HG03135 (cell line): Measurements from ENCODE around the gene SCUBE1.
"Not testable (repeated sequence)": the region's sequence is repeated elsewhere in the genome, so short reads cannot be mapped to it uniquely, and the experiment has no call there.

Experiments
- ATAC-seq: cut with Tn5 transposase; IDR thresholded peaks from one replicate; pipeline ENCODE4 v1.9.1; 2021; ENCODE audit warnings: mild to moderate bottlenecking, moderate library complexity; ENCODE audit not compliant: unreplicated experiment

SCUBE1 gene

DNA sequence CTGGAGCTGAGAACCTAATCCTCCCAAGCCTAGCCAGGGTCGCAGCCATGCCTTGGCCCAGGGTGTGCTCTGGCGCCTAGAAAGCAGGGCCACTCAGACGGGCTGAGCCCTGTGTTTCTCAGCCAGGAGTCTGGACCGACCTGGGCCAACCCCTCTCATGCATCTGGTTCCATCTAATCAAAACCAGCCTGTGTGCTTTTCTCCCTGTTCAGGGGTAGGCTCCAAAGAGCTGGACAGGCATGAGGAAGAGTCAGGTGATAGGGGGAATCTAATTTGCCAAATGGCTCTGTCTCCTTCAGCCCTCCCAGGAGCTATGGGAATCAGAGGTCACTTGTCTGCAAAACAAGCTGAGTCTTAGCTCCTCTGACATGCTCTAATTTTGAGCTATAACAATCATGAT, 55.7 kb downstream of the SCUBE1 start:
- no peak for ATAC-seq

DNA sequence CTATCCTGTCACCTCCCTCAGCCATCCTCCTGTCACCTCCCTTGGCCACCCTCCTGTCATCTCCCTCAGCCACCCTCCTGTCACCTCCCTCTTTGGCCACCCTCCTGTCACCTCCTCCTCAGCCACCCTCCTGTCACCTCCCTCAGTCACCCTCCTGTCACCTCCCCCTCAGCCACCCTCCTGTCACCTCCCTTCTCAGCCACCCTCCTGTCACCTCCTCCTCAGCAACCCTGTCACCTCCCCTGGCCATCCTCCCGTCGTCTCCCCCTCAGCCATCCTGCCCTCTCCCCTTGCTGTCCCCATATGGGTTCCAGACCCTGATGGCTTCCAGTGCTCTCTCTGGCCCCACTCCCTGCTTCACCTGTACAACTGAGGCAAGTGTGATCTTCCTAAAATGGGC, 61.8 kb downstream of the SCUBE1 start:
- ATAC-seq = no peak

DNA sequence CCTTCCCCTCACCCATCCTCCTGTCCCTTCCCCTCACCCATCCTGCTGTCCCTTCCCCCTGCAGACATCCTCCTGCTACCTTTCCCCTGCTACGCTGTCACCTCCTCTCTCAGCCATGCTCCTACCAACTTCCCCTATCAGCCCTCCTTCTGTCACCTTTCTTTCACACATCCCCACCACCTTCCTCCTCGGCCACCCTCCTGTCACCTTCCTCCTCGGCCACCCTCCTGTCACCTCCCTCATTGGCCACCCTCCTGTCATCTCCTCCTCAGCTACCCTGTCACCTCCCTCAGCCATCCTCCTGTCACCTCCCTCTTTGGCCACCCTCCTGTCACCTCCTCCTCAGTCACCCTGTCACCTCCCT, 62.7 kb downstream of the SCUBE1 start:
- ATAC-seq = not testable (repeated sequence)

DNA sequence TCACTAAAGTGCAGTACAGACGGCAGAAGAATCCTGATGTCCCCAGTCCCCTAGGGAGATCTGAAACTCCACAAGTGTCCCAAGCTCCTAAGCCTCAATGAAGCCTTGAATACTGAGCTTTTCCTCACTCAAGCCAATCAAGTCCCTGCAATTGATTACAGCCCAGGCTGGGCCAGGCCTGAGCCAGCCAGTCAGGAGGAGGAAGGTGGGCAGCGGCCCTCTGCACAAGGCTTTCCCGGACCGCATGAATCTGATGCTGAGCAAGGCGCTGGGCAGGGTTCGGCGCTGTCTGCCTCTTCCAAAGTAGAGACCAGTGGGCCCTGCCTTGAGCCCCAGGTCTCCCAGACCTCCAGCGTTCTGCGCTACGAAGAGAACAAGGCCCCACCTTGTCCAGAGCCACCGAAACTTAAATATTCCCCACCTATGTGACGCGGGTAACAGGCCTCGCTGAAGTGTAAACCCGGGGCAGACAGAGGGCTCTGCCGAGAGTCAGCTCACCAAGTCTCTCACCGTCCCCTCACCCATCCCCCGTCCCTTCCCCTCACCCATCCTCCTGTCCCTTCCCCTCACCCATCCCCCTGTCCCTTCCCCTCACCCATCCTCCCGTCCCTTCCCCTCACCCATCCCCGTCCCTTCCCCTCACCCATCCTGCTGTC, 63.2 kb downstream of the SCUBE1 start:
- ATAC-seq = no peak

DNA sequence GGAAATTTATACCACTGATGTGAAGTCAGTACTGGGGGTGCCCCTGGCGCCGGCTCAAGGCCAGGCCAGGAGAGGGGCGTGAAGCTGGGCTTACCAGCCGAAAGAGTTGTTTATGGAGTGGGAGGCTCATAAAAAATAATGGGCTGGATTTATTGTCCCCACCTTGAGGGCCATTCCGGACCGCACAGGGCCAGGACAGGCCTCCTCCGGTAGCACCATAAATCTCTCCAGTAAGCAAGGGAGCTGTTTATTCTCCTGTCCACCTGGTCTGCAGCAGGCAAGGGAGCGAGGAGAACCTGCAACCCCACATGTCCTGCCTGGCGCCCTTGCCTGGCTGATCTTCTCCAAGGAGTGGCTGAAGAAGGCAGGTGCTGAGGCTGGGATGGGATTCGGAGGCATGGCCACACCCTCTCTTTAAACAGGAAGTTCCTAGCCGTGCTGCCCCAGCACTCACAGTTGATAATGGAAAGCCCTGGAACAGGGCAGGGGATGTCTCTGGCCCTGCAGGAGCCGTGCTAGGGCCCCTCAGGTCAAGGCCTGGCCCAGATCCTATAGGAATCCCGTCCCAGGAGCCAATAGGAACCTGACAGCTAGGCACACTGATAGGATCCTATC, 65.1 kb downstream of the SCUBE1 start:
- ATAC-seq = no peak

DNA sequence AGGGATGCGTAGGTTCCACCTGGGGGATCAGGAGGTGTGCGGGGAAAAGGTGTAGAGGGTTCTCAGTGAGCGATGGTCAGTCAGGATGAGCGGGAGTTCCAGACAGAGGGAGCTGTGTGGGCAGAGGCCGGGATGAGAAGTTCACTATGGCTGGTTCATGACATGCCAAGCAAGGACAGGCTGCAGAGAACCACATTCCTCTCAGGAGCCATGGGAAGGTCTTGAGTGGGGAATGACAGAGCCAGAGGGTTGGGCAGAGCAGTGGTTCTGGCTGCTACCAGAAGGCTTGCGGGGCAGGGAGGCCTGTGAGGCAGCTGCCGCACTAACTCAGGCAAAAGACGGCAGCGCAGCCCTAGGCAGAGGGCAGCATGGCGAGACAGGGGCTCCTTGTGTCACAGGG, 66.1 kb downstream of the SCUBE1 start:
- ATAC-seq = no peak

DNA sequence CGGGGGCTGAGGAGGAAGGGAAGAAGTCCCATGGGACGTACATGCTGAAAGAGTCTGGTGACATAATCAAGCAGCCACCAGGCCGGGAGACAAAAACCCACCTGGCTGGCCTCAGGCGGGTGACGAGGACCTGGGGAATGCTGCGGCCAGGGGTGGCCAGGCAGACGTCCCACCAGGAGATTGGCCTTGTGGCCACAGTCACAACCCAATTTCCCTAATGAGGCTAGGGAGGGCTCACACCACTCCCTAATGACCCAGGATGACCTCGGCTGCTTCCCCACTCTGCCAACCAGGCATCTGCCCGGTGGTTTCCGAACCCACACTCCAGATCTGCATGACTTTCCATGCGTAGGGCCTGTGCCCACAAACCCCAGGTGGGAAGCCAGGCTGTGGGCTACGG, 66.9 kb downstream of the SCUBE1 start:
- no peak for ATAC-seq

DNA sequence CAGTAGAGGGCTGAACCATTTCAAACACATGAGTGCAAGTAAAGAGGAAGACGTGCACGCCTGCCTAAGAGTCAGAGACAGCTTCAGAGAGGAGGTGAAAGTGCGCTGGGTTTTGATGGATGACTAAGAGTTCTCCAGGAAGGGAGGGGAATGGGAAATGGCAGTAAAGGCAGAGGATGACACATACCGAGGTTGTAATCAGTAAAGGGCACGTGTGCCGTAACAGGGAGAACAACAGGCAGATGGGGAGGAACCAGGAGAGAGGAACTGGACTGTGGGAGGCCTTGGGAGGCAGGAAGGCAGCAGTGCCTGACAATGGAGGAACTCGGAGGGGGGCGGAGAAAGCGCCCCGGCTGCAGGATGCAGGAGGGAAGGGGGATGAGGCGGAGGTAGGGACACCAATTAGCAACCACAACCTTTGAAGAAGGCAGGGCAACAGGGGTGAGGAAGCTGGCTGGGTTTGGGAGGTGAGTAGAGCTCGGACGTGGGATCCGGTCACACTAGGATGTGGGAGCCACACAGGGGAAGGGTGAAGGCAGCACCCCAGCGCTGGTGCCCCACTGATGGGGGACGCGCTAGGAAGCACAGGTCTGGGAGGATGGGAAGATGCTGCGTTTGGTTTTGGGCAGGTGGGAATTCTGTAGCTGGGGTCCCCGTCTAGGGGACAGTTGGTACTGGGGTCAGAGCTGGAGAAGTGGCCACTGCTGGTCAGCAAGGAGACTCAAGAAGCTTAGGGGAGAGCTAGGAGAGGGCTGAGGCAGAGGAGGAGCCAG, 67.4 kb downstream of the SCUBE1 start:
- no peak for ATAC-seq

DNA sequence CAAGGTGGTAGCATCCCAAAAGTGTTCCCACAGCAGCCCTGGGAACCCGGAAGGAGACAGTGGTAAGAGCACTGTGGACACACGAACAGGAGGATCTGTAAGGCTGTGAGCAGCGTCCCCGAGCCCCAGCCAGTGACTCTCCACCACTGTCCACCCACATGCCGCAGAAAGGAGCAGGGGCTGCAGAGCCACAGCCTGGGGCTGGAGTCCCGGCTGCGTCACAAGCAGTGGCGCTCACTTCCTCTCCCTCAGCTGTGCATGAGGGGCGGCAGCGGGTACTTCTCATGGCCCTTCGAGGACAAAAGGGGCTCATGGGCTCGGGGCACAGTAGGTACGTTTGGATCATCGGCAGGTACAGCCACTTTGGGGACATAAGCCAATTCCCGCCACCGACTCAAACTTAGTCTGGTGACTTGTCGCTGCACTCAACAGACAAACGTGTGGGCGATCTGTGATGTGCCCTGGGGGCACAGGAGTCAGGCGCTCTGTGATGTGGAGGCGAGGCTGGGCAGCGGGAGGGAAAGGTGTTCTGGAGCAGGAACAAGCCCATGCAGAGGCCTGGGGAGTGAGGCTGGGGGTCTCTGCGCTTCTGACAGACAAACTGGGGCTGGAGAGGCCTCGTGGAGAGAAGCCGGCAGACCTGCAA, 68.5 kb downstream of the SCUBE1 start:
- no peak for ATAC-seq

DNA sequence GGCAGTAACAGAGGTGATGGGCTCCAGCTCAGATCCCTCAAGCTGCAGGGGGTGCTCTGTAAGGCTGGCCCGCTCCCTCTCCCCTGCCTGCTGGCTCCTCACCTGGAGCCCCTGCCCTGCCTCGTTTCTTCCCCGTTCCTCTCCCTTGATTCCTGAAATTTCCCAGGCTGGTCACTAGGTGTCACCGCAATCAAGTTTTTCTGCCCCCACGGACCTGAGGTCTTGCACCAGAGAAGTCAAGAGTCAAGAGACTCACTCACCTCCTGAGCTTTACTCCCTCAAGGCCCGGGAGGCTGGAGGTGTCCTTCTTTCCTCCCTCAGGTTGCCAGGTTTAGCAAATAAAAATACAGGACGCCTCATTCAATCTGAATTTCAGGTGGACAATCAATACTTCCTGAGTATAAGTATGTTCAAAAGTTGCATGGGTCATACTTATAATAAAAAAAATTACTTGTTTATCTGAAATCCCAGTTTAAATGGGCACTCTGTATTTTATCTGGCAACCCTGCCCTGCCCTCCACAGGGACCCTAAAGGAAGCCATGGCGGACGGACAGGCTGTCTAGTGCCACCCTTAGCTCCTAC, 69.2 kb downstream of the SCUBE1 start:
- no peak for ATAC-seq

DNA sequence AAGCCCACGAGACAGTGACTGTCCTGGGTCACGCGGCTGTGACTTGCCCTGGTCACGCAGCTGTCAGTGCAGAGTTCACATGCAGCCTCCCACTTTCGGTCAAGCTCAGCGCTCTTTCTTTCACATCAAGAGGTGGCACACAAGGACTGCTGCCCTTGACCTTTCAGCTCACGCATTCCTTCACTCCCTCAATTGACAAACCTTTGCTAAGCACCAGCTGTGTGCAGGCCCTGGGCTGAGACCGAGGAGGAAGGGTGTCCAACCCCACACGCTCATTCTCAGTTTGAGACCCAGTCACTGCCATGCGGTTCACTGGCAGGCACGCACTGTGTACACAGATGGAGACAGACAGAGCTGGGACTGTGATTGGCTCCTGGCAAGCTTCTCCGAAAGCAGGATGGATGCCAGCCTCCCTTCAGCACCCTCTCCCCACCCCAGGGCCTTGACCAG, 70.3 kb downstream of the SCUBE1 start:
- no peak for ATAC-seq

DNA sequence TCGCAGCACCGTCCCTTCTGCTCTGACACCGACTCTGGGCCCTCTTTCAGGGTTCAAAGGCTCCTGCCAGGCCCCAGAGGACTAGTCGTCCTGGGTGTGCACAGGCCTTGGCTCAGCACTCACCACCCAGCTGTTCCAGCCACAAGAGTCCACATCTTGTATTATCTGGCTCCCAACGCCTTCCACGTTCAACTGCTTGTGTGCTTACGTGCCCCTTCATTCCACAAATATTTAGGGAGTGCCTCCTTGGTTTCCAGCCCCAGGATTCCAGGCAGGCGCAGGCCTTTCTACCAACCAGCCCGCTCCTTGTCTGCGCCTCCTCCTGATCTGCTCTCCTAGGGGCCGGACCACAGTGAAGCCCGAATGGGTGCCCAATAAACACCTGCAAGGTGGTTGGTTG, 70.9 kb downstream of the SCUBE1 start:
- no peak for ATAC-seq

DNA sequence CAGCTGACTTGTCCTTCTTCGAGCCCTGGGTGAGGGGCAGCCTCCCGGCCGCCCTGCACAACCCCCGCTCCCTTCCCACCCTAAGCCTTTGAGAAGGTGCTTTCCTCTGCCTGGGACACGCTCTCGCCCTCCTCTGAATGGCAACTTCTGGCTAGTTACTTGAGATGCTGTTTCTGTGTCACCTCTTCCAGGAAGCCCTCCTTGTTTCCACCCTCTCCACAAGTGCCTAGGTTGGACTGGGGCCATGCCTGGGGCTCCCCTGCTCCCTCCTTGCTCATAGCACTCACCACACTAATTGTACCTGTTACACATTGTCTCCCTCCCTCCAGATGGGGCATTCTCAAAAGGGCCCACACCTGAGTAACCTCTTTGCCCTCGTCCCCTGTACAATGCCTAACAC, 72.2 kb downstream of the SCUBE1 start:
- no peak for ATAC-seq

DNA sequence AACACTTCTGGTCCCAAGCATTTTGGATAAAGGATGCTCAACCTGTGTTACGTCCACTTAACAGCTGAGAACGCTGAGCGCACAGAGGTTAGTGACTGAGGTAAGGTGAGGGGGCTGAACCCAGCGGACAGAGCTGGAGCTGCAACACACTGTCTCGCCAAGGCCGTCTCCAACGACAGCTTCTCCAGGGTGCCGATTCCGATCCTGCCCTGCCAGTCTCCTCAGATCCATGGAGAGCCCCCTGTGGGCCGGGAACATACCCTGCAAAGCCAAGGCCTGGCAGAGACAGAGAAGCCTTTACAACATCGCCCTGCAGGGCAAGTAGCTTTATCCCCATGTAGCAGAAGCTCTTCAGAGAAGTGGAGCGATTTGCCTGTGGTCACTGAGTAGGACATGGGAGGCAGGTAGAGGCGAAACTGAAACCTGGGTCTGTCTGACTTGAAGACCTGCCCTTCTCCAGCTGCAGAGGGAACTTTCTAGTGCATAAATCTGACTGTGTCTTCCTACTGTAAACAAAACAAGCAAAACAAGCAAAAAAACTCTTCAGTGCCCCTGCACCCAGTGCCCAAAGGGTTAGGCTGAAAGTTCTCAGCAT, 72.8 kb downstream of the SCUBE1 start:
- no peak for ATAC-seq

DNA sequence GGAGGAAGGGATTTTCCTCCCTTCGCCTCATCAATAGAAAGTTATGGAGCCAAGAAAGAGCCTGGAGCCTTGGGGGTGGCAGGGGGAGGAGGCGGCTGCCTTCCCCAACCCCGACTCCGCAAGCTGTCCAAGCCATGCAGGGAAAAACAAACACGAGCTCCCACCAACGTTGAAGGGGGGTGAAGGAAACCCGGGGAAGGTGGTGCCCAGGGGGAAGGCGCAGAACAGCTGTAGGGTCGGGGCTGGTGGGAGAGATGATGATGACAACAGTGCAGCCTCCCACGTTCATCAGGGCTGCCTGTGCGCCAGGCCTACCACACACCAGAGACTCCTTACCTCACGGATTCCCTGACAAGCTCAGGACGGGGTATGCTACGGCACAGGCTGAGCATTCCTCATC, 73.5 kb downstream of the SCUBE1 start:
- ATAC-seq = no peak

DNA sequence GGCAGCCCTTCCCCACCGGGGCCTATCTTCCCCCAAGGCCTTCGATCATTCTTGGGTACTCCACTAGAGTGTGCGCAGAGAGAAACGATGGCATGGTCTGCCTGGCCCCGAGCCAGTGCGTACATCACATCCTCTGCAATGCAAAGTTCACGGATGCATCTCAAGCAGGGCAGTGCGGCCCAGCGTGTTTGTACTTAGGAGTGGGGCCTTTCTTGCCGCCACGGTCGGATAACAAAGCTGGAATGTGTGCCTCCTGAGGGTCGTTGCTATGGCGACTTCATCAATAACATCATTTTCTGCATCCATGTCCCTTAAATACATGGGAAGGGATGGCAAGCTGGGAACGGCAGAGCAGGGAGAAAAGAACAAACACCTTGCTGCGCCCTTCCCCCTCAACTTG, 73.9 kb downstream of the SCUBE1 start:
- ATAC-seq = no peak

DNA sequence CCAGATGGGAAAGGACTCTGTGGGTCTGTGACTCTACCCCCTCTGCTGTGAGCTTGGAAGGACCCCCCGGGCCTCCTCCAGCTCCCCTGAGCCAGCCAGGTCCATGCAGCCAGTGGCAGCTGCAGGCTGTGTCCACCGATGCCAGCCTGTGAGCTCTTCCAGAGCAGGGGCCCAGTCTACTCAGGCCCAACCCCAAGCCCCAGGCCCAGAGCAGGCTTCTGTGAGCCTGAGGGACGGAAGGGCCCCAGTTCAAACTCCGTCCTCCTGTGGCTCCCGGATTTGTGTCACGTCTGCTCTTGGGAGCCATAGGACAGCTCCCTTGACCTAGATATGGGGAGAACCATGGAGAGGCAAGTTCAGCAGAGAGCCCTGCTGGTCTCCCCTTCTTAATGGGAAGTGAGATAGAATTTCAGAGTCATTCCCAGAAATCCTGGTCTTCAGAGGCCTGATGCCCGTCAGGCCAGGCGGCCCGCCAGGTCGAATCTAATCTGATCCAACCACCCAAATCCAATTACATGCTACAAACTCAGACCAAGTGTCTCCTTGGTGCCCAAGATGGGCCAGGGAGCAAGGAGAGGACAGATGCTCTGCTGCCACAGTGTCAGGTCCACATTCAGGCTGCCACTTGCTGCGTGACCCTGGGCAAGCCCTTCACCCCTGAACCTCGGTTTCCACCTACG, 75.1 kb downstream of the SCUBE1 start:
- ATAC-seq = no peak

DNA sequence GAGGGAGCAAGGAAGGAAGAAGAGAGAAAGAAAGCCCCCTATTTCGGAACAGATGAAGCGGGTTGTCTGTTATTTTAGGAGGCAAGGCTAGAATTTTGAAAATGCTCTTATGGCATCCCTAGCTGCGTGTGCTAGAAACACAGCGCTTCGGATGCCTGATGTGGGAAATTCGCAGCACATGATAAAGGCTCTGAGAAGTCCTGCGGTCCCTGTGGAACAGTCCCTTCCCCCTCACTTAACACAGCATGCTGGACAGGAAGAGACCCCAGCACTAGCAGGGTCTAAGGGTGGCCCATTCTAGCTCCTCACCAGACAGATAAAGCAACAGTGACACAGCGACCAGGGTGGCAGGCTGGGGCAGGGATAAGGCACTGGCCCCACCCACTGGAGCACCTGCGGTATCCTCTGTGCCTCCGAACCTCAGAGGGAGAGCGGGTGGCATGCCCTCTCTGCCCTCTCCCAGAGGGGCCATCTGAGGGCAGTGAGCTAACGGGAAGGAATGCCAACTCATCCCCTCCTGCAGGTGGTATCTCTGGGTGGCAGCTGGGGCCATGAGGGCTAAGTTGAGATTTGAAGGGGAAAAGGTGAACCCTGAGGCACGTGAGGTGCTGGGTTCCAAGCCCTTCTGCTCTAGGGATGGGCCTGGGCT, 75.7 kb downstream of the SCUBE1 start:
- ATAC-seq = no peak

DNA sequence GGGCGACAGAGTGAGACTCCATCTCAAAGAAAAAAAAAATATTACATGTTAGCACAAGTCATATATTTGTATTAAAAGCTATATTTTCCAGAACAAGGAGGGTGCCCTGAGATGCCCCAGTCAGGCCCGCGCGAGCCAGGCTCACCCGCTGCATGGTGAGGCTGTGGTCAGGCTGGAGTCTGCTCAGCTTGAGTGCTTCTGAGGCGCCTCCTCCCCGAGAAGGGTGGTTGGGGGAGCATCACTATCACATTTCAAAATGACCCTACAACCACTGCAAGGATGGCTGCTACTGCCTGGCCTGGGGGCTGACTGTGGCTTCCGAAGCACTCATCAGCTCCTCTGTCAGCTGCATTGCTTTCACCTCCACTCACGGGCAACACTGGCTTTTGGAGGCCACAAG, 77.1 kb downstream of the SCUBE1 start:
- ATAC-seq = no peak
